Neuronal stem cell (in vitro differentiated cells): Measurements from ENCODE around the gene SYNPO2.

Experiments used
- DNase-seq: peaks from one replicate; pipeline ENCODE4 v3.0.0-alpha.2; 2013; ENCODE audit warnings: low spot score
- H2AFZ ChIP-seq: one replicate; pipeline ENCODE4 v1.6.1; 2013; ENCODE audit warnings: mild to moderate bottlenecking, low read length, inconsistent platforms
- H2AK5ac ChIP-seq: 2 replicates; pipeline ENCODE4 v1.6.1; 2013; ENCODE audit warnings: low read depth, mild to moderate bottlenecking, inconsistent platforms, low read length, moderate library complexity, mixed read lengths
- H2BK120ac ChIP-seq: 2 replicates; pipeline ENCODE4 v1.6.1; 2013; ENCODE audit warnings: low read depth, mild to moderate bottlenecking, inconsistent platforms, low read length, moderate library complexity, mixed read lengths
- H2BK12ac ChIP-seq: one replicate; pipeline ENCODE4 v1.6.1; 2013; ENCODE audit warnings: low read length, inconsistent platforms
- H2BK15ac ChIP-seq: 2 replicates; pipeline ENCODE4 v1.6.1; 2013; ENCODE audit warnings: mild to moderate bottlenecking, low read length, inconsistent platforms, mixed read lengths
- H2BK5ac ChIP-seq: one replicate; pipeline ENCODE4 v1.6.1; 2013; ENCODE audit warnings: inconsistent platforms, mild to moderate bottlenecking, low read length, moderate library complexity
- H3K14ac ChIP-seq: one replicate; pipeline ENCODE4 v1.6.1; 2013; ENCODE audit warnings: low read length, inconsistent platforms
- H3K18ac ChIP-seq: 2 replicates; pipeline ENCODE4 v1.6.1; 2013; ENCODE audit warnings: low read length, inconsistent platforms
- H3K23ac ChIP-seq: 2 replicates; pipeline ENCODE4 v1.6.1; 2013; ENCODE audit warnings: low read depth, mild to moderate bottlenecking, mixed read lengths, low read length, inconsistent platforms; ENCODE audit not compliant: poor library complexity
- H3K27ac ChIP-seq: replicated peaks from 3 replicates; pipeline ENCODE4 v1.5.1; 2013; ENCODE audit warnings: low read length, inconsistent platforms
- H3K27me3 ChIP-seq, 3 experiments: 2 replicates each; pipeline ENCODE4 v1.6.1; 2013; ENCODE audit warnings: low read length in 3 of 3, mild to moderate bottlenecking in 2 of 3, inconsistent platforms in 1 of 3, low read depth in 1 of 3, mixed read lengths in 1 of 3, moderate library complexity in 1 of 3; ENCODE audit not compliant: control insufficient read depth in 3 of 3, insufficient read depth in 3 of 3
- H3K36me3 ChIP-seq, 2 donors: replicated peaks in 1 of 2; 2 replicates each; pipeline ENCODE4 v1.6.1; 2013; ENCODE audit warnings: low read length in 2 of 2; ENCODE audit not compliant: control insufficient read depth in 2 of 2, insufficient read depth in 2 of 2
- H3K4ac ChIP-seq: 2 replicates; pipeline ENCODE4 v1.6.1; 2013; ENCODE audit warnings: inconsistent platforms, mild to moderate bottlenecking, low read length, moderate library complexity
- H3K4me1 ChIP-seq, 2 donors: 1 replicate in 1 of 2; 2 replicates in 1 of 2; pipeline ENCODE4 v1.6.1; 2013; ENCODE audit warnings: low read length in 2 of 2, low read depth in 1 of 2; ENCODE audit not compliant: control insufficient read depth in 2 of 2, insufficient read depth in 1 of 2
- H3K4me2 ChIP-seq: one replicate; pipeline ENCODE4 v1.6.1; 2013; ENCODE audit warnings: mild to moderate bottlenecking, low read length, inconsistent platforms; ENCODE audit not compliant: insufficient read depth, poor library complexity, severe bottlenecking
- H3K4me3 ChIP-seq, 2 donors: 2 replicates each; pipeline ENCODE4 v1.5.1; 2013; ENCODE audit warnings: low read length in 2 of 2, mild to moderate bottlenecking in 2 of 2, inconsistent platforms in 1 of 2, moderate library complexity in 1 of 2
- H3K79me1 ChIP-seq: one replicate; pipeline ENCODE4 v1.6.1; 2013; ENCODE audit warnings: low read depth, mild to moderate bottlenecking, inconsistent platforms, low read length, moderate library complexity
- H3K9ac ChIP-seq: one replicate; pipeline ENCODE4 v1.6.1; 2013; ENCODE audit warnings: mild to moderate bottlenecking, low read depth, low read length, inconsistent platforms; ENCODE audit not compliant: poor library complexity
- H3K9me3 ChIP-seq, 2 donors: replicated peaks in 1 of 2; 2 replicates each; pipeline versions ENCODE3 to v1.6.1; 2013; ENCODE audit warnings: low read length in 2 of 2, mild to moderate bottlenecking in 2 of 2, inconsistent platforms in 1 of 2, low read depth in 1 of 2, mixed read lengths in 1 of 2, moderate library complexity in 1 of 2; ENCODE audit not compliant: control insufficient read depth in 2 of 2, insufficient read depth in 1 of 2
- H4K8ac ChIP-seq: one replicate; pipeline ENCODE4 v1.6.1; 2013; ENCODE audit warnings: low read depth, mild to moderate bottlenecking, inconsistent platforms, low read length, moderate library complexity
- H4K91ac ChIP-seq: one replicate; pipeline ENCODE4 v1.6.1; 2013; ENCODE audit warnings: low read length, low read depth, mild to moderate bottlenecking, inconsistent platforms; ENCODE audit not compliant: poor library complexity
- WGBS, 2 donors: extraction: QIAGEN DNeasy Blood & Tissue Kit; methylation state at CpG; one replicate each; pipeline ENCODE4 v1.1.7; 2013; ENCODE audit warnings: missing lambda C conversion rate in 2 of 2, mixed read lengths in 1 of 2; ENCODE audit not compliant: insufficient read length in 2 of 2, insufficient replicate concordance in 1 of 2; ENCODE audit errors: extremely low coverage in 2 of 2; 5-methylcytosine and 5-hydroxymethylcytosine counted together

SYNPO2 gene

DNA sequence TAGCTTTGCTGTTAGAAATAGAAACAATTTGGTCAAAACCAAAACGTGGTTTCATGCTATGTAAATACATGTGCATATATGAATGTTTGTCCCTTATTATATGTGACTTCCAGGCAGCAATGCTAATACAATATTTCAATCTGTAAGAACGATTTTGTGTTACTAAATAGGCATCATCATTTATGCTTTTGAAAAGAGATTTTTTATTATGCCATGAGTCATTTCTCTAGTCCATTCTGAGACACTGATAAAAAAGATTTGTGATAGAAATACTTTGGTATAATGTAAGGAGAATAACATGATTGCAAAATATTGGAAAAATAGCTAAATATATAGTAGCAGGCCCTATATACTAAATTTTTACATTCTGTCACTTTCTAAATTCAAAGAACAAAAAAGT lies 28.9 kb downstream of the SYNPO2 start:
- Histone ChIP-seq H3K23ac (no peak overlapping the region), H3K9ac (no peak overlapping the region), H3K9me3 (no peaks in the 10 kb centered on the region), H2BK15ac (no peak overlapping the region), H3K4me3 (no peak overlapping the region), H2BK120ac (no peak overlapping the region), H3K27me3 (no peaks in the 10 kb centered on the region), H3K27ac (no peak overlapping the region), H4K8ac (no peak overlapping the region), H2BK5ac (no peak overlapping the region), H3K4ac (no peak overlapping the region), H3K79me1 (no peaks in the 10 kb centered on the region), H3K4me1 (no peaks in the 10 kb centered on the region), H3K4me2 (no peak overlapping the region), H2BK12ac (no peak overlapping the region), H3K18ac (no peak overlapping the region), H2AK5ac (no peak overlapping the region), H4K91ac (no peak overlapping the region), H3K14ac (no peak overlapping the region), H3K36me3 (no peaks in the 10 kb centered on the region), H2AFZ (no peak overlapping the region)
- no CpG with 5 or more reads among the region's 2 CpGs for WGBS, 2 donors
- no peak for DNase-seq

DNA sequence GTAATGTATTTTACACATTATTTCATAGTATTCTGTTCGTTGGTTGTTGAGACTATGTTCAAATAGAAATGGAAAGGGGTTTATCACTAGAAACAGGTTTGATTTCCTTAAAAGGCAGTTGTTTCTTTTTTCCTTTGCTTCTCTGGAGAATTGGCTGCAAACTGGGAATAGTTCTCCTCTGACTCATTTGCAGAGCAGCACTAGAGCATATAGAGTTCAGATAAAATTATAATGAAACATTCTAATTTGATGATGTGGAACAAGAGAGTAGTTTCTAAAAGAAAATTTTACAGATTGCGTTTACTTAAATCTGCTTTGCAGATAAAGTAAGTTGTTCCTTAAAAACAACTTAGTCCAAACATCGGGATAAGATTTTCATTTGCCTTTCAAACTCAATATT lies 29.7 kb downstream of the SYNPO2 start:
- H2BK15ac ChIP-seq: no peak overlapping the region
- no peak overlapping the region for H4K8ac ChIP-seq
- no peaks in the 10 kb centered on the region for H3K9me3 ChIP-seq
- no peaks in the 10 kb centered on the region for H3K36me3 ChIP-seq
- DNase-seq: no peak
- no peaks in the 10 kb centered on the region for H3K79me1 ChIP-seq
- no peak overlapping the region for H3K4me3 ChIP-seq
- no peak overlapping the region for H3K14ac ChIP-seq
- H2BK5ac ChIP-seq: no peak overlapping the region
- H3K9ac ChIP-seq: no peak overlapping the region
- H3K23ac ChIP-seq: no peak overlapping the region
- no peaks in the 10 kb centered on the region for H3K4me1 ChIP-seq
- H4K91ac ChIP-seq: no peak overlapping the region
- no peak overlapping the region for H2BK120ac ChIP-seq
- H3K27me3 ChIP-seq: no peaks in the 10 kb centered on the region
- H3K4me2 ChIP-seq: no peak overlapping the region
- no CpG with 5 or more reads among the region's 3 CpGs for WGBS, 2 donors
- H3K27ac ChIP-seq: no peak overlapping the region
- H2AFZ ChIP-seq: peak overlapping the region; percentile 17
- no peak overlapping the region for H3K18ac ChIP-seq
- no peak overlapping the region for H2BK12ac ChIP-seq
- H3K4ac ChIP-seq: no peak overlapping the region
- no peak overlapping the region for H2AK5ac ChIP-seq

DNA sequence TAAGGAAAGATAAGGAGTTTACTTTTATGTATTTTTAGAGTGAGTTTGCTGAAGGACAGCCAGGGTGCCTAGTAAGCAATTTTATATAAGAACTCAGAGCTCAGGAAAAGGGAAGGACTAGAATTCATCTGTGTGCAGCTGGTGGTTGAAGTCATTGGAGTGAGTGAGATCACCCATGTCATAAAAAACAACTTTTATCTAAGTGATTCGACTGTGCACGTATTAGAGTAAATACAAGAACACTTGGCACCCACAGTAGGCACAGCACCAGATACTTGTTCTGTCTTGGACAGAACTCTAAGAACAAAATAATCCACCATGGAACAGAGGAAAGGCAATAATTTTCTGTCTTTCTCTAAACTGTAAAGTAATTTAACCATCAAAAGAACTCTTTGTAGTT lies 31.6 kb downstream of the SYNPO2 start:
- Histone ChIP-seq H3K4me2 (no peak overlapping the region), H4K91ac (no peak overlapping the region), H3K79me1 (no peaks in the 10 kb centered on the region), H3K4me3 (no peak overlapping the region), H2AK5ac (no peak overlapping the region), H4K8ac (no peak overlapping the region), H3K18ac (no peak overlapping the region), H3K4ac (no peak overlapping the region), H2BK15ac (no peak overlapping the region), H2AFZ (no peak overlapping the region), H3K27me3 (no peaks in the 10 kb centered on the region), H3K27ac (no peak overlapping the region), H2BK12ac (no peak overlapping the region), H2BK120ac (no peak overlapping the region), H3K9ac (no peak overlapping the region), H3K23ac (no peak overlapping the region), H2BK5ac (no peak overlapping the region), H3K4me1 (no peaks in the 10 kb centered on the region), H3K9me3 (no peaks in the 10 kb centered on the region), H3K14ac (no peak overlapping the region), H3K36me3 (no peaks in the 10 kb centered on the region)
- WGBS, 2 donors: no CpG with 5 or more reads among the region's 2 CpGs
- no peak for DNase-seq

DNA sequence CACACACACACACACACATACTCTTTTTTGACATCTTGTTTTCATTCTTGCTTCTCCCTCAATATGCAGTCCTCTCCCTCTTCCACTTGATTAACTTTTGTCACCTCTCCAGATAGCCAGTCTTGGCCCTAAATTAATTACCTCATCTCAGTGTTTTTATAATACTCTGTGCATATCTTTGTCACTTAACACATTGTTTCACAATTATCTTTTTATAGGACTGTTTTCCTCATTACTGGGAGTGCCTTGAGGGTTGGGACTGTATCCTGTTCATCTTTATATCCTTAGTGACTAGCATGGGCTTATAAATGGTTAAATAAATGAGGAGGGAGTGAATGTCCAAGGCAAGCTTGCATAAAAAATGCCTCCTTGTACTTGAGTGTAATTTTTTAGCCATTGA lies 33.1 kb downstream of the SYNPO2 start:
- Histone ChIP-seq H3K27ac (no peak overlapping the region), H3K4ac (no peak overlapping the region), H3K36me3 (no peaks in the 10 kb centered on the region), H3K18ac (no peak overlapping the region), H3K9me3 (peaks cover 0 to 2% of the 10 kb centered on the region in 2 donors), H3K4me2 (no peak overlapping the region), H3K27me3 (no peaks in the 10 kb centered on the region), H3K79me1 (no peaks in the 10 kb centered on the region), H3K23ac (no peak overlapping the region), H2BK5ac (no peak overlapping the region), H4K91ac (no peak overlapping the region), H2BK120ac (no peak overlapping the region), H3K14ac (no peak overlapping the region), H2AFZ (no peak overlapping the region), H4K8ac (no peak overlapping the region), H2AK5ac (no peak overlapping the region), H3K4me3 (no peak overlapping the region), H3K9ac (no peak overlapping the region), H3K4me1 (no peaks in the 10 kb centered on the region), H2BK15ac (no peak overlapping the region), H2BK12ac (no peak overlapping the region)
- DNase-seq: no peak
